Fibroblast of skin of left biceps (primary cell): Measurements from ENCODE around the gene DPH2.

ENCODE experiments used
- DNase-seq, 2 experiments: peaks; one replicate each; pipeline ENCODE4 v3.0.0-alpha.2; 2013; ENCODE audit warnings: low read depth in 2 of 2

DPH2 gene

GRCh38 chr1:43983253-43983899 is 13.6 kb downstream of the DPH2 start:
- no peak for DNase-seq

- DNase-seq: no peak
Observed at GRCh38 chr1:43984855-43985254, 15.0 kb downstream of the DPH2 start.

GRCh38 chr1:43985984-43986595 is 16.3 kb downstream of the DPH2 start:
- no peak for DNase-seq

- no peak for DNase-seq
Observed at GRCh38 chr1:43986712-43987111, 16.9 kb downstream of the DPH2 start.

- no peak for DNase-seq
Observed at GRCh38 chr1:43987159-43987902, 17.5 kb downstream of the DPH2 start.

GRCh38 chr1:43990271-43991199 is 20.7 kb downstream of the DPH2 start:
- no peak for DNase-seq

GRCh38 chr1:43991200-43991475 is 21.3 kb downstream of the DPH2 start:
- no peak for DNase-seq

- peak in 1 of 2 experiments; percentile 29 for DNase-seq
Observed at GRCh38 chr1:43991476-43992231, 21.8 kb downstream of the DPH2 start, which contains the start of gene CCDC24. TSS of gene CCDC24 (plus strand) at chr1:43991599. CDS start at chr1:43991879, 280 bp downstream.

GRCh38 chr1:43992232-43992995 is 22.6 kb downstream of the DPH2 start:
- DNase-seq: no peak

GRCh38 chr1:43993206-43993914 is 23.6 kb downstream of the DPH2 start:
- no peak for DNase-seq

GRCh38 chr1:43994071-43994470 is 24.3 kb downstream of the DPH2 start:
- DNase-seq: no peak

GRCh38 chr1:43994794-43995790 is 25.3 kb downstream of the DPH2 start:
- no peak for DNase-seq

- no peak for DNase-seq
Observed at GRCh38 chr1:43995984-43996732, 26.3 kb downstream of the DPH2 start.

- DNase-seq: no peak
Observed at GRCh38 chr1:43996733-43997115, 26.9 kb downstream of the DPH2 start.

GRCh38 chr1:43997295-43997999 is 27.6 kb downstream of the DPH2 start:
- DNase-seq: no peak

GRCh38 chr1:43998000-43998378 is 28.2 kb downstream of the DPH2 start:
- no peak for DNase-seq

- DNase-seq: no peak
Observed at GRCh38 chr1:43999455-43999854, 29.6 kb downstream of the DPH2 start.
